OCI-LY7 (cell line): Measurements from ENCODE around the gene FOXP1. TPM values are rescaled to one million over a fixed set of nuclear protein-coding genes. Genes with fewer than 3 reads are reported as not detected.

Experiments used
- BruUV-seq: library from RNA; stranded (reverse); fragments of 400-500 nt; replicated peaks from 2 replicates; lab custom pipeline; 2021; lab: Mats Ljungman, UMichigan
- CTCF ChIA-PET: fragments of 300-600 bp; sonication (Branson Sonifier 250); formaldehyde crosslinking; loops from one replicate; lab custom pipeline; 2022; ENCODE audit warnings: antibody characterized with exemption; ENCODE audit not compliant: unreplicated experiment; lab: Charles Lee
- POLR2A ChIA-PET: fragments of 300-600 bp; sonication (Branson Sonifier 250); formaldehyde crosslinking; loops from one replicate; lab custom pipeline; 2022; ENCODE audit warnings: antibody characterized with exemption; lab: Charles Lee
- DNase-seq: peaks from one replicate; pipeline ENCODE4 v3.0.0-alpha.2; 2015; ENCODE audit warnings: low spot score
- H2AFZ ChIP-seq: fragments of 200-600 bp; sonication (generic), shearing (Covaris generic); 2 replicates; pipeline ENCODE4 v1.6.1; 2014; ENCODE audit warnings: mild to moderate bottlenecking, antibody characterized with exemption, low read length, moderate library complexity
- H3K27ac ChIP-seq: fragments of 200-600 bp; sonication (generic); 2 replicates; pipeline ENCODE4 v1.5.1; 2014; ENCODE audit warnings: mixed run types, low read depth, mild to moderate bottlenecking, moderate library complexity, low read length, inconsistent platforms; ENCODE audit not compliant: poor library complexity, severe bottlenecking
- H3K36me3 ChIP-seq: fragments of 200-600 bp; sonication (generic); 2 replicates; pipeline ENCODE4 v1.6.1; 2014; ENCODE audit warnings: mild to moderate bottlenecking, antibody characterized with exemption, low read length, moderate library complexity, mixed read lengths; ENCODE audit not compliant: insufficient read depth
- H3K4me1 ChIP-seq: fragments of 200-600 bp; sonication (generic); 2 replicates; pipeline ENCODE4 v1.5.1; 2014; ENCODE audit warnings: mild to moderate bottlenecking, low read length; ENCODE audit not compliant: insufficient read depth, poor library complexity, severe bottlenecking
- H3K4me2 ChIP-seq: fragments of 200-600 bp; sonication (generic); 2 replicates; pipeline ENCODE4 v1.6.1; 2014; ENCODE audit warnings: mild to moderate bottlenecking, low read length
- H3K4me3 ChIP-seq: fragments of 200-600 bp; sonication (generic); 2 replicates; pipeline ENCODE4 v1.5.1; 2014; ENCODE audit warnings: mild to moderate bottlenecking, low read depth, low read length; ENCODE audit not compliant: poor library complexity, severe bottlenecking
- H3K79me2 ChIP-seq: fragments of 200-600 bp; sonication (generic); 2 replicates; pipeline ENCODE4 v1.6.1; 2016; ENCODE audit warnings: low read depth, mild to moderate bottlenecking, low read length, moderate library complexity, mixed read lengths; ENCODE audit not compliant: insufficient read depth
- H3K9me2 ChIP-seq: fragments of 200-600 bp; sonication (generic); 2 replicates; pipeline ENCODE4 v1.6.1; 2016; ENCODE audit warnings: mild to moderate bottlenecking, low read length, mixed read lengths; ENCODE audit not compliant: insufficient read depth
- H3K9me3 ChIP-seq: fragments of 200-600 bp; sonication (generic); 2 replicates; pipeline ENCODE4 v1.6.1; 2014; ENCODE audit warnings: mild to moderate bottlenecking, mixed run types, low read length, mixed read lengths
- H4K20me1 ChIP-seq: fragments of 200-600 bp; sonication (generic); 2 replicates; pipeline ENCODE4 v1.6.1; 2014; ENCODE audit warnings: mild to moderate bottlenecking, antibody characterized with exemption, low read length, moderate library complexity, mixed read lengths; ENCODE audit not compliant: insufficient read depth
- EZH2phosphoT487 ChIP-seq: fragments of 200-600 bp; sonication (generic); IDR thresholded peaks from 2 replicates; pipeline ENCODE4 v1.6.1; 2018; ENCODE audit warnings: low read depth, borderline replicate concordance, mild to moderate bottlenecking, mixed run types, antibody characterized with exemption, low read length, moderate library complexity, mixed read lengths
- intact Hi-C: fragments of 100-400 bp; cut with micrococcal nuclease; formaldehyde crosslinking; loops from one replicate; pipeline ENCODE4 v1.10.0; 2022; ENCODE audit not compliant: unreplicated experiment
- total RNA-seq, 2 experiments: library from RNA; depleted of rRNA in 1 of 2; stranded (reverse); fragments of >200 nt in 1 of 2; shearing (Covaris generic) in 1 of 2; gene quantifications; 2 replicates each; pipeline ENCODE4 v1.2.3, GENCODE V29; 2014 to 2022
- TF ChIP-seq, protein P1 (sequence below): fragments of 200-600 bp; sonication (generic); conservative IDR thresholded peaks from 2 replicates; pipeline ENCODE4 v1.5.1; 2014; ENCODE audit warnings: mild to moderate bottlenecking, antibody characterized with exemption, low read length, moderate library complexity, mixed read lengths

The FOXP1 gene
- total RNA-seq, 2 experiments from 2014 or later, result 87.3 to 151 TPM

DNA sequence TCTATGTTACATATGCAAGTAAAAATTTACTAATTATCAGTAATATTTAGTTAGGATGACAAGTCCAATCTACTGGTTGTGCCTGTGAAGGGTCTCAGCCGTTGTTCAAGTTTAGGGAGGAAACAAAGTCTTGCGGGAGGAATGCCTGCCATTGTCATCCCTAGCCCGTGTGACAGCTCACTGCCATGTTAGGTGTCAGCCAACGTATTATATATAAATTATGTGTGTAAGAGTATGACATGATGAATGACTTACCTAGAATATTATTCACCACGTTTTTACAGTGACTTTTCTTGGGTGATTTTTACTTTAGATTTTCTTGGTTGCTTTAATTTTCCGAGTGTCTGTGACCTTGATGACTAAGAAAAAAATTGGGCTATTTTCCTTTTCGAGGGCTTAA, 656.7 kb downstream of the FOXP1 start:
- no peak overlapping the region for H2AFZ ChIP-seq
- no peaks in the 10 kb centered on the region for H3K9me3 ChIP-seq
- H3K4me3 ChIP-seq, result no peak overlapping the region
- TF ChIP-seq, protein P1, sequence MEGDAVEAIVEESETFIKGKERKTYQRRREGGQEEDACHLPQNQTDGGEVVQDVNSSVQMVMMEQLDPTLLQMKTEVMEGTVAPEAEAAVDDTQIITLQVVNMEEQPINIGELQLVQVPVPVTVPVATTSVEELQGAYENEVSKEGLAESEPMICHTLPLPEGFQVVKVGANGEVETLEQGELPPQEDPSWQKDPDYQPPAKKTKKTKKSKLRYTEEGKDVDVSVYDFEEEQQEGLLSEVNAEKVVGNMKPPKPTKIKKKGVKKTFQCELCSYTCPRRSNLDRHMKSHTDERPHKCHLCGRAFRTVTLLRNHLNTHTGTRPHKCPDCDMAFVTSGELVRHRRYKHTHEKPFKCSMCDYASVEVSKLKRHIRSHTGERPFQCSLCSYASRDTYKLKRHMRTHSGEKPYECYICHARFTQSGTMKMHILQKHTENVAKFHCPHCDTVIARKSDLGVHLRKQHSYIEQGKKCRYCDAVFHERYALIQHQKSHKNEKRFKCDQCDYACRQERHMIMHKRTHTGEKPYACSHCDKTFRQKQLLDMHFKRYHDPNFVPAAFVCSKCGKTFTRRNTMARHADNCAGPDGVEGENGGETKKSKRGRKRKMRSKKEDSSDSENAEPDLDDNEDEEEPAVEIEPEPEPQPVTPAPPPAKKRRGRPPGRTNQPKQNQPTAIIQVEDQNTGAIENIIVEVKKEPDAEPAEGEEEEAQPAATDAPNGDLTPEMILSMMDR, result no peak
- no peak for TF ChIP-seq EZH2phosphoT487
- H3K27ac ChIP-seq, result no peak overlapping the region
- CTCF ChIA-PET, result no interaction called here
- H3K79me2 ChIP-seq, result no peaks in the 10 kb centered on the region
- DNase-seq, result no peak
- H3K9me2 ChIP-seq, result no peaks in the 10 kb centered on the region
- BruUV-seq, result no TSS peak
- no peak overlapping the region for H3K4me2 ChIP-seq
- no peaks in the 10 kb centered on the region for H3K4me1 ChIP-seq
- no peaks in the 10 kb centered on the region for H4K20me1 ChIP-seq
- intact Hi-C loops, result no loop called here
- H3K36me3 ChIP-seq, result no peaks in the 10 kb centered on the region
- POLR2A ChIA-PET, result no interaction called here

DNA sequence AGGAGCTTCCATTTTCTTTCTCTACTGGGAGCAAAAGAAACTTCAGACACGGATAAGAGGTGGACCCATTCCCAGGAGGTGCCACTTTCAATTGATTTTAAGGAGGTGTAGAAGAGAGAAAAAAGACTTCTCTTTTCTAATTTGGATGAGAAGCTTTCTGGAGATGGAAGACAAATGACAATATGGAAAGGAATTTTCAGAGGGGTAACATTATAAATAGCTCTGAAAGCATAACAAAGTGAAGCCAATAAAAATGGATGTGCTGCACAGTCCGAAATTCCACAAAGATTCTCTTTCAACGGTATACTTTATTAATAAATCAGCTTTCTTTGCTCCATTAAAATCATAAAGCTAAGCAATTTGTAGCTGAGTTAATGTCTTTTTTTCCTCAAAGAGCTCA, 663.9 kb downstream of the FOXP1 start:
- CTCF ChIA-PET, result no interaction called here
- intact Hi-C loops, result no loop called here
- Histone ChIP-seq H3K36me3 (no peaks in the 10 kb centered on the region), H3K4me1 (no peaks in the 10 kb centered on the region), H4K20me1 (no peaks in the 10 kb centered on the region), H3K9me3 (no peaks in the 10 kb centered on the region), H3K4me2 (no peak overlapping the region), H2AFZ (no peak overlapping the region), H3K9me2 (no peaks in the 10 kb centered on the region), H3K4me3 (no peak overlapping the region), H3K27ac (no peak overlapping the region), H3K79me2 (no peaks in the 10 kb centered on the region)
- no TSS peak for BruUV-seq
- POLR2A ChIA-PET, result interaction anchor here (0.6 to 1.2 kb wide), 5 partner anchors 11 to 1874 kb away, joined by 3 to 8 read pairs (median 5); no protein-coding TSS in a partner anchor
- DNase-seq, result no peak
- TF ChIP-seq EZH2phosphoT487, result no peak
- TF ChIP-seq, protein P1, result no peak

DNA sequence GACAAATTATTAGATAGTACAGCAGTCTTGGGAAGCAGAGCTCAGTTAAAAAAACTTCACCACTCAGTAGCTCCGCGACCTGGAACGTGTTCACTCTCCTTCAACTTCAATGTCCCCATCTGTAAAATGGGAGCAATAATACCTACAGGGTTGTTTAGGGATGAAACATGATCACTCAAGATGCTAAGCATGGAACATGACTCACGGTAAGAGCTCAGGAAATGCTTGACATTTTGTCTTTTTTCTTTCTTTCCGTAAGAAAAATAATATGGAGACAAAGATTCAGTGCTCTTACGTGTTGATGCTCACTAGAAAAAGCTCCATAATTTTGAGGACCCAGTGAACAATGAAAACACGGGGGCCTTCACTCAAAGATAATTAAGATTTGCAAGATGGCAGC, 664.4 kb downstream of the FOXP1 start:
- BruUV-seq, result no TSS peak
- ChIA-PET POLR2A (interaction anchor here (0.7 to 1.2 kb wide), 4 partner anchors 11 to 1873 kb away, joined by 3 to 8 read pairs (median 4); no protein-coding TSS in a partner anchor), CTCF (no interaction called here)
- intact Hi-C loops, result no loop called here
- Histone ChIP-seq H3K4me3 (no peak overlapping the region), H3K27ac (no peak overlapping the region), H3K9me3 (no peaks in the 10 kb centered on the region), H3K36me3 (no peaks in the 10 kb centered on the region), H3K9me2 (no peaks in the 10 kb centered on the region), H2AFZ (no peak overlapping the region), H3K4me1 (no peaks in the 10 kb centered on the region), H3K79me2 (no peaks in the 10 kb centered on the region), H3K4me2 (no peak overlapping the region), H4K20me1 (no peaks in the 10 kb centered on the region)
- DNase-seq, result no peak
- TF ChIP-seq, protein P1, result no peak
- TF ChIP-seq EZH2phosphoT487, result no peak
